ENCODE measurements around the gene PANX2. TPM values are rescaled to one million over a fixed set of nuclear protein-coding genes. Genes with fewer than 3 reads are reported as not detected.

The PANX2 gene
- total RNA-seq, 2 experiments from 2014 or later, result 0.66 to 1.0 TPM

DNA sequence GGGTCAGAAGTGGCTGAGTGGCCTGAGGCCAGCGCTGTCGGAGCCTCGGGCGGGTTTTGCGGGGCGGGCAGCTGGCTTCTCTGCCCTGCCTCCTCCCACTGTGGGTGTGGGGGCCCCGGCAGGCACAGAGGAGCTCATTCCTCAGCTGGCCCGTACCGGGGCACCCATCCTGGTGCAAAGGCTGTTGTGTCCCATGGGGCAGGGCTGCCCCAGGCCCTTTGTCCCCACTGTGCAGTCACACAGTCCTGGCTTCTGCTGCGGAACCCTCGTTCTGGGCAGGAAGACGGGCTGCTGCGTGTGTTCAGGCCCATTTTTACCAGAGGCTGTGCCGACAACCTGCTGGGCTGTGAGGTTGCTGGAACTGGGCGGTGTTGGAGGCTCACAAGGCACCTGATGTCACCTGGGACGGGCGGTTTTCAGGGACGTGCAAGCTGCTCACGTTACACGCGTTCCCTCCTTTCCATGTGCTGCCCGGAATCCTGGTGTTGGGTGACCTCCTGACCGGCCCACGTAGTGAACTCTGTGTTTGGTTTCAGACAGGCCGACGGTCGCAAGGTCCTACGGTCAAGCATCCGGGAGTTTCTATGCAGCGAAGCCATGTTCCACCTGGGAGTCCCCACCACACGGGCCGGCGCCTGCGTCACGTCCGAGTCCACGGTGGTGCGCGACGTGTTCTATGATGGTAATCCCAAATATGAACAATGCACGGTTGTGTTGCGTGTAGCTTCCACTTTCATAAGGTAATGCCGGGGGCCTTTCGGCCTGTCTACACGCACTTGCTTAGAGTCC lies 35.4 kb downstream of the PANX2 start:
- H3K27ac Mint-ChIP-seq, result peak overlapping the region; percentile 42
- H3K27me3 Mint-ChIP-seq, result no peaks in the 10 kb centered on the region
- no peak overlapping the region for H3K4me3 Mint-ChIP-seq
- DNase-seq, result no peak
- H3K4me1 Mint-ChIP-seq, result peaks cover 27% of the 10 kb centered on the region
- peaks cover 18% of the 10 kb centered on the region for H3K36me3 Mint-ChIP-seq
- no peaks in the 10 kb centered on the region for H3K9me3 Mint-ChIP-seq

DNA sequence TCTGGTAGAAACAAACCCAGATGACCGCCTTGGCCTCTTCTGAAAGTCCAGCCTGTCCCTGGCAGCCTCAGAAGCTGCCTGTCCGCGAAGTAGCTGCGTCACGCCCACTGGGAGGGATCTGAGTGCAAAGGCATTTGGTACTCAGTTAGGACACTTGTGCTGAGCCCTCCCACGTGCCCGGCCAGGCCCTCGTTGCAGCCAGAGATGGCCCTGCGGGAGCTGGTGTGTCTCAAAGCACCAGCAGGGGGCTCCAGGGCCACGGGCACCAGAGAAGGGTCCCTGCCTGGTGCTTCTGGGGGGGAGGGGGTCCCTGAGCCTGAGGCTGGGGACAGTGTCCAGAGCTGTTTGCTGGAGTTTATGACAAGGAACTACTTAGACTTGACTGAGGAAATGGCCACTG lies 36.1 kb downstream of the PANX2 start:
- Mint-ChIP-seq H3K9me3 (no peaks in the 10 kb centered on the region), H3K27me3 (no peaks in the 10 kb centered on the region), H3K36me3 (peaks cover 18% of the 10 kb centered on the region), H3K27ac (no peak overlapping the region), H3K4me1 (peaks cover 27% of the 10 kb centered on the region), H3K4me3 (no peak overlapping the region)
- DNase-seq, result no peak

DNA sequence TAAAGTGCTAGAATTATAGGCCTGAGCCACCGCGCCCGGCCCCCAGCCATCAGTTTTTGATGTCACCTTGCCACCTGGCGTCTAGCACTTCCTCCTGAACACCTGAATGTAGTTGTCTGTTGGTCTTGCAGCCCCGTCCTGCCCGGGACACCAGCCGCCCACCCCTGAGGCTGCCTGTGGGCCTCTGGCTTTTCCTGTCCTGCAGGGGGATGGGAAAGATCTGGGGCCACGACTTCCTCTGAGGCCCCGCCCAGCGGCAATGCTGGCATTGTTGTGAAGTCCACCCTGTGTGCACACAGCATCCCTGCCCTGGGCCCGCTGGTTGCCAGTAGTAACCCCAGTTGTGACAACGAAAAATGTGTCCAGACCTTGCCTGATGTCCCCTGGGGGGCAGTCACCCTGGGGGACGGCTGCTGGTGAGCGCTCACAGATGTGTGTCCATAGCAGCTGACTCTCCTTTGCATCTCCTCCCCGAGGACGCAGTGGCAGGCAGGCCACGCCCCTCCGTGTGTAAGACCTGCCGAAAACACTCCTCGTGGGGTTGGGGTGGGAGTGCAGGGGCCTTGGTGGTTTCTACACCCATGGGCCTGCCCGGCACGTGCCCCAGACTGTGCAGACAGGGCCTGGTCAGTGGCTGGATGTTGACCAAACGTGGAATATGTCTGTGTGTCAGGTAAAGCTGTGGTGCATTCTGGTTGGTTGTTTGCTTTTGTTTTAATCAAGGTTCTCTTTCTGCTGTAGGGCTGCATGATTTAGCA lies 37.0 kb downstream of the PANX2 start:
- Mint-ChIP-seq H3K4me3 (no peak overlapping the region), H3K27ac (no peak overlapping the region), H3K27me3 (no peaks in the 10 kb centered on the region), H3K4me1 (peaks cover 20% of the 10 kb centered on the region), H3K9me3 (no peaks in the 10 kb centered on the region), H3K36me3 (peaks cover 17% of the 10 kb centered on the region)
- no peak for DNase-seq

DNA sequence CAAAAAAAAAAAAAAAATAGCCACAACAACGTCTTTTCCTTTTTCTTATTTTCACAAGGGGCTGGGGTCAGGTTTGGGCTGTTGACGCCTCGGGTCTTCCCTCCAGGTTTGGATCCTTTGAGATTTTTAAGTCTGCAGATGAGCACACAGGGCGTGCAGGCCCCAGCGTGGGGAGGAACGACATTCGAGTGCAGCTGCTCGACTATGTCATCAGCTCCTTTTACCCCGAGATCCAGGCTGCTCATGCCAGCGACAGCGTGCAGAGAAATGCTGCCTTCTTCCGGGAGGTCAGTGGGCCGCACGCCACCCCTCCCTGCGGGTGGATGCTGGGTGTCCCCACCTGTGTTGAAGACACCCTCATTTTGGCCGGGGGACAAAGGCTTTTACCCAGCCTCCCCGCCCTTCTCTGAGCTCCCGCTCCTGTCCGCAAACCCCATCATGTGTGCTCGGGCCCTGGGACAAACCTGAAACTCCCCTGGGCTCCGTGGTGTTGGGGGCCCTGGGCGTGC lies 38.0 kb downstream of the PANX2 start:
- H3K36me3 Mint-ChIP-seq, result peaks cover 16% of the 10 kb centered on the region
- no peak overlapping the region for H3K4me3 Mint-ChIP-seq
- H3K9me3 Mint-ChIP-seq, result no peaks in the 10 kb centered on the region
- no peak for DNase-seq
- peaks cover 2% of the 10 kb centered on the region for H3K27me3 Mint-ChIP-seq
- H3K27ac Mint-ChIP-seq, result no peak overlapping the region
- peaks cover 14% of the 10 kb centered on the region for H3K4me1 Mint-ChIP-seq

DNA sequence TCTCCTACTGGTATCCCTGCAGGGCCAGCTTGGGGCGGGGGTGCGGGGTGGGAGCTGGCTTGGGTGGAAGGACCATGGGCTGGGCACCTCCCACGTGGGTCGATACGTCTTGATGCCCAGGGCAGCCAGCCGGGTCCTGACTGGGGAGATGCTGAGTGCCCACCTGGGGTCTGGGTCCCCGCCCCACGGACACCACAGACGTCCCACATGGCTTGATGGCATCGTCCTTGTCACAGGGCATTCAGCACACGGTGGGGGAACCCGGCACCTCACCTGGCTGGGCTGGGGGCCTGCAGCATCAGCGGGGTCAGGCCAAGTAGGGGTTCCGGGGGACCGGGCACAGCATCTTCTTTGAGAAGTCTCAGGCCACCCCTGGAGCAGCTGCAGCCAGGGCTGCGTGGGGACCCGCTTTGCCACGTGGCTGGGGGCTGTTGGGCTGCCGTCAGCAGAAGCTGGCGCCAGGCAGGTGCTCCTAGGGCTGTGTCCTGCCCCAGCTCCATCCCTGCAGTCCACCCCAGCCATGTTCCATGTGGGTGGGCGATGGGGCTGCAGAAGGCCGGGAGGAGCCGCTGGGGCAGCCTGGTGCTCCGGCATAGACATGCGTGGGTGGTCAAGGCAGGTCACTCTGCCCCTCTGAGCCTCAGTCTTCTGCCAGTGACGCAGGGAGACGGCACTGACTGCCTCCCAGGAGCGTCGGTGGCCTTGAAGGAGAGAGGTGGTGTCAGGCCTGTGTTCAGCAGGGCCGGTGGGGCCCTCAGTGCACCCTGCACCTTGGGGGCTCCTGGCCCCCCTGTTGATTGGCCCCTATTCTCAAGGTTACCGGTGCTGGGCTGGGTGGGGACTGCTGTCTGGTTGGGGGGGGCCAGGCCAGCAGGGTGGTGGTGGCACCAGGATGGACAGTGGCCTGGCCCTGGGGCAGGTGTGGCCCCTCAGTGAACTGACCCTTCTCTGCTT lies 38.7 kb downstream of the PANX2 start:
- H3K9me3 Mint-ChIP-seq, result no peaks in the 10 kb centered on the region
- no peak overlapping the region for H3K4me3 Mint-ChIP-seq
- no peak for DNase-seq
- no peak overlapping the region for H3K27ac Mint-ChIP-seq
- H3K36me3 Mint-ChIP-seq, result peaks cover 10% of the 10 kb centered on the region
- H3K4me1 Mint-ChIP-seq, result peaks cover 14% of the 10 kb centered on the region
- H3K27me3 Mint-ChIP-seq, result peaks cover 4% of the 10 kb centered on the region

DNA sequence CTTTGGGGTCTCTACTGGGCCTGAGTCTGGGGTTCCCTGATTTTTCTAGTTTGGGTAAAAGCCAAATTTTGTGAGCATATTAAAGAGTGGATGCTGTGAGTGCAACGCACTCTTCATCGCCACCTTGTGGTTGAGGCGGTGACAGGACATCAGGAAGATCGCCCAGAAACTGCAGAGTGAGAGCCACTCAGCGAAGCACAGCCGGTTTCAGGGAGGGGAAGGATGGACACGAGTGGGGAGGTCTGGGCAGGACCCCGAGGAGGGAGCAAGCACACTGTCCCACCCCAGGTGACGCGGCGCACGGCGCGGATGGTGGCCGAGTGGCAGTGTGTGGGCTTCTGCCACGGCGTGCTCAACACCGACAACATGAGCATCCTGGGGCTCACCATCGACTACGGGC lies 39.4 kb downstream of the PANX2 start:
- Mint-ChIP-seq H3K9me3 (no peaks in the 10 kb centered on the region), H3K27ac (peak overlapping the region; percentile 71), H3K4me3 (no peak overlapping the region), H3K27me3 (peaks cover 4% of the 10 kb centered on the region), H3K36me3 (peaks cover 14% of the 10 kb centered on the region), H3K4me1 (peaks cover 12% of the 10 kb centered on the region)
- peak; percentile 57 for DNase-seq

DNA sequence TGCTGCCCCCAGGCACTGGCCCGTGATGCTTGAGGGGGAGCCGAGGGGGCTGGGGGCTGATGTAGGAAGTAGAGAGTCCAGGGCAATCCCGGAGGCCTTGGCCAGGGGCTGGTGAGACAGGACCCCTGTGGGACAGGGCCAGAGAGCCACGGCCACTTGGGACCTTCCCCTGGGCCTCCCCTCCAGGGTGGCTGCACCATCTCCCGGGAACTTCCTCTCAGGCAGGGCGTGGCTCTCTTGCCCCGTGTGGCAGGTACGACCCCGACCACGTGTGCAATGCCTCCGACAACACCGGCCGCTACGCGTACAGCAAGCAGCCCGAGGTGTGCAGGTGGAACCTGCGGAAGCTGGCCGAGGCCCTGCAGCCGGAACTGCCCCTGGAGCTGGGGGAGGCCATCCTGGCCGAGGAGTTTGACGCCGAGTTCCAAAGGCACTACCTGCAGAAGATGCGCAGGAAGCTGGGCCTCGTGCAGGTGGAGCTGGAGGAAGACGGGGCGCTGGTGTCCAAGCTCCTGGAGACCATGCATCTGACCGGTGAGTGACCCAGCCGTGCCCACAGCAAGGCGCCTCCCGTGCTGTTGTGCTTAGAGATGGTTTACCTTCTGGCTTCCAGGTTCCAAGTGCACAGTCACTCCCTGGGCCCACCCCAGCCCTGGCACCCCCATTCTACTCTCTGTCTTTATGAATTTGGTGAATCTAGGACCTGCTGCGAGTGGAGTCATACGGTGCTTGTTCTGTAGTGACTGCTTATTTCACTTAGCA lies 40.0 kb downstream of the PANX2 start:
- Mint-ChIP-seq H3K27me3 (peaks cover 4% of the 10 kb centered on the region), H3K27ac (no peak overlapping the region), H3K9me3 (no peaks in the 10 kb centered on the region), H3K36me3 (peaks cover 18% of the 10 kb centered on the region), H3K4me1 (peaks cover 9% of the 10 kb centered on the region), H3K4me3 (no peak overlapping the region)
- DNase-seq, result no peak

DNA sequence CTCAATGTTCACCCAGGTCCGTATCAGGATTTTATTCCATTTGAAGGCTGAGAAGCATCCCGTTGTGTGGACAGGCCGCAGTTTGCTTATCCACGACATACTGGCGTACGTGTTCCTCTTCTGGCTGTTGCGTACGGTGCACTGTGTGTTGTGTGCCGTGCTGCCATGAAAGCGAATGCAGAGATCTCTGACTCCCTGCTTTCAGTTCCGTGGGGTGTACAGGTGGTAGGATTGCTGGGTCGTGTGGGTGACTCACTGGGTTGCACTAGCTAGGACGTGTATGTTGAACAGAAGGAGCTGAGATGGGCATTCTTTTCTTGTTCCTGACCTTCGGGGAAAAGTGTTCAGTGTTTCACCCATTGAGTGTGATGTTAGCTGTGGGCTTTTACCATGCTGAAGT lies 40.6 kb downstream of the PANX2 start:
- H3K27me3 Mint-ChIP-seq, result peaks cover 4% of the 10 kb centered on the region
- H3K4me1 Mint-ChIP-seq, result peaks cover 9% of the 10 kb centered on the region
- H3K9me3 Mint-ChIP-seq, result no peaks in the 10 kb centered on the region
- peak overlapping the region; percentile 35 for H3K27ac Mint-ChIP-seq
- no peak overlapping the region for H3K4me3 Mint-ChIP-seq
- no peak for DNase-seq
- H3K36me3 Mint-ChIP-seq, result peaks cover 21% of the 10 kb centered on the region

DNA sequence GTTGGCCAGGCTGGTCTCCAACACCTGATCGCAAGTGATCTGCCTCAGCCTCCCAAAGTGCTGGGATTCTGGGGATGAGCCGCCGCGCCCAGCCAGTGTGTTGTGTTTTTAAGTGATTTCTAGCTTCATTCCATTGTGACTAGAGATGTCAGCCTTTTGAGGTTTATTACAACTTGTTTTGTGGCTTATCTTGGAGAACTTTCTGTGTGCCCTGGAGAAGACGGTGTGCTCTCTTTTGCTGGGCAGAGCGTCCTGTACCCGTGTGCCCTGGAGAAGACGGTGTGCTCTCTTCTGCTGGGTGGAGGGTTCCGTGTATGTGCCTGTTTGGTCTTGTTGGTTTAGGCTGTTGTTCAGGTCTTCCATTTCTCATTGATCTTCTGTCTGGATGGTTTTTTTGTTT lies 42.7 kb downstream of the PANX2 start:
- Mint-ChIP-seq H3K27ac (no peak overlapping the region), H3K27me3 (peaks cover 4% of the 10 kb centered on the region), H3K4me1 (peaks cover 6% of the 10 kb centered on the region), H3K36me3 (peaks cover 23% of the 10 kb centered on the region), H3K4me3 (no peak overlapping the region), H3K9me3 (no peaks in the 10 kb centered on the region)
- DNase-seq, result no peak

DNA sequence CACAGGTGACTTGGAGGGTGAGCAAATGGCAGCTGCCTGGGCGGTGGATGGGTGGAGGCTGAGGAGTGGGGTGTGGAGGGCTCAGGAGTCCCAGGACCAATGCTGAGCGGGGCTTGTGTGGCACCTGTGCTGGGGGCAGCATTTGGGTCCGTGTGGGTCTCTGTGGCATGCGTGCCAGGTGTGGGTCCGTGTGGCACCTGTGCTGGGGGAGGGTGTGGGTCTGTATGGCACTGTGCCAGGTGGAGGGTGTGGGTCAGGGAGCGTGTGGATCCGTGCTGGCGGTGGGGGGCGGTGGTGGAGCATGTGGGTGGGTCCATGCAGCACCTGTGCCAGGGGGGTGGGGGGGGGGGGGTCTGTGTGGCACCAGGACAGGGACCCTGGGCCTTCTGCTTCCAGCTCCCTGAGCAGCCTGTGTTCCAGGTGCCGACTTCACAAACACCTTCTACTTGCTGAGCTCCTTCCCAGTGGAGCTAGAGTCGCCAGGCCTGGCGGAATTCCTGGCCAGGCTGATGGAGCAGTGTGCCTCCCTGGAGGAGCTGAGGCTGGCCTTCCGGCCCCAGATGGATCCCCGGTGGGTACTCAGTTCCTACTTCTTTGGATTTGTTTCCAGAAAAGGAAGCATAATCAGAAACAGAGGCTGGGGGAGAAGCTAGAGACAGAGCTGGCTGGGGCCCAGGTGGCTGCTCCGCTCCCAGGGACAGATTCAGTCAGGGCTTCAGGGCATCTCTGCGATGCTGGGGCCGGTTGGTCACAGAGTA lies 44.9 kb downstream of the PANX2 start:
- DNase-seq, result no peak
- H3K4me3 Mint-ChIP-seq, result no peak overlapping the region
- H3K27ac Mint-ChIP-seq, result peak overlapping the region; percentile 42
- peaks cover 20% of the 10 kb centered on the region for H3K36me3 Mint-ChIP-seq
- peaks cover 3% of the 10 kb centered on the region for H3K4me1 Mint-ChIP-seq
- H3K9me3 Mint-ChIP-seq, result no peaks in the 10 kb centered on the region
- H3K27me3 Mint-ChIP-seq, result peaks cover 4% of the 10 kb centered on the region

DNA sequence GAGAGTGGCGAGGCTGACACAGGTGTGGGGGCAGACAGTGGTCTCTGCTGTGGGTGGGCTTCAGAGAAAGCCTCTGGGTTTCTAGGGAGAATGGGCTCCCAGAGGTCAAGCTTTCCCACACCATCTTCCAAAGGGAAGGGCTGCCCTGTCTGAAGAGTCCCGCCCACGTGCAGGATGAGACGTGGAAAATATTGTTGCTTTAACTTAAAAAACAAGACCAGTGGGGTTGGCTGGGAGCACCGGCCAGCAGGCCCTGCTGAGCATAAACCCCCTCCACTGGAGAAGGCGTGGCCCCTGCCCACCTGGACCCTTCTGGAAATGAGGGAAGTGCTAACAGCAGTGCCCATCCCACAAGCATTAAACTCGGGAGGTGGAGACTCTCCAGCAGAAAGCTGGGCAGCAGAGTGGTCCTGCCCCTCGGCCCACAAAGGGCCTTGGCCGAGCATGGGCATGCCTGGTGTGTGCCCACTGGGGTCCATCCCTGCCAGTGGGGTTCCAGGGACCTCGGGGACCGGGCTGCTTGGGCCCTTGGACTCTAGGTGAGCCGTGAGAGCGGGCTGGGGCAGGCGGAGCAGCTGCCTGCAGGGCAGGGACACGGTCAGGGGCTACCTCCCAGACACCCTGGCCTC lies 45.6 kb downstream of the PANX2 start:
- H3K27me3 Mint-ChIP-seq, result peaks cover 4% of the 10 kb centered on the region
- peak overlapping the region; percentile 42 for H3K27ac Mint-ChIP-seq
- peaks cover 3% of the 10 kb centered on the region for H3K4me1 Mint-ChIP-seq
- H3K9me3 Mint-ChIP-seq, result no peaks in the 10 kb centered on the region
- H3K4me3 Mint-ChIP-seq, result no peak overlapping the region
- peaks cover 24% of the 10 kb centered on the region for H3K36me3 Mint-ChIP-seq
- no peak for DNase-seq

DNA sequence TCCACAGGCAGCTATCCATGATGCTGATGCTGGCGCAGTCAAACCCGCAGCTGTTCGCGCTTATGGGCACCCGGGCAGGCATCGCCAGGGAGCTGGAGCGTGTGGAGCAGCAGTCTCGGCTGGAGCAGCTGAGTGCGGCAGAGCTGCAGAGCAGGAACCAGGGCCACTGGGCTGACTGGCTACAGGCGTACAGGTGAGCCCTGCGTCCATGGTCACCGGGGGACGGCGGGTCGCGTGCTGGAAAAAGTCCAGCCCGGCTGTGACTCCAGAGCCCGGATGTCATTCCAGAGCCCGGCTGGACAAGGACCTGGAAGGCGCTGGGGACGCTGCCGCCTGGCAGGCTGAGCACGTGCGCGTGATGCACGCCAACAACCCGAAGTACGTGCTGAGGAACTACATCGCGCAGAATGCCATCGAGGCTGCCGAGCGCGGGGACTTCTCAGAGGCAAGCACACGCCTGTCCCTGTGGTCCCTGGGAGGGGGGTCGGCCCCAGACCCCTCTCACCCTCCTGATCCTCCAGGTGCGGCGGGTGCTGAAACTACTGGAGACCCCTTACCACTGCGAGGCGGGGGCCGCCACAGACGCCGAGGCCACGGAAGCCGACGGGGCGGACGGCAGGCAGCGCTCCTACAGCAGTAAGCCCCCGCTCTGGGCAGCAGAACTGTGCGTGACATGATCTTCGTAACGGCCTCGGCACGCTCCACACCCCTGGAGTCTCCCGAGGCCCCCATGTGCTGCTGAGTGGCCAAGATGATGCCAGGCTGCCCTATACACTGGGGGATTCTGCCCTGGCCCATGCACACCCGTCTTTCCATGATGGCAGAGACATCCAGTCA lies 46.4 kb downstream of the PANX2 start:
- DNase-seq, result no peak
- no peaks in the 10 kb centered on the region for H3K9me3 Mint-ChIP-seq
- no peak overlapping the region for H3K4me3 Mint-ChIP-seq
- H3K27me3 Mint-ChIP-seq, result peaks cover 4% of the 10 kb centered on the region
- H3K4me1 Mint-ChIP-seq, result peaks cover 3% of the 10 kb centered on the region
- H3K27ac Mint-ChIP-seq, result no peak overlapping the region
- peaks cover 26% of the 10 kb centered on the region for H3K36me3 Mint-ChIP-seq
